Central memory CD8-positive, alpha-beta T cell (primary cell): ENCODE data around the gene CELF4.

Experiments used
- ATAC-seq: fragments of 150-1000 bp; cut with Tn5 transposase; replicated peaks from 2 replicates; pipeline ENCODE4 v1.10.0; 2022; ENCODE audit warnings: mild to moderate bottlenecking, moderate FRiP score, moderate number of reproducible peaks; ENCODE audit not compliant: poor library complexity, severe bottlenecking; ENCODE audit errors: extremely low read depth
- DNase-seq, 2 donors: peaks; one replicate each; pipeline ENCODE4 v3.0.0; 2021; ENCODE audit warnings: low spot score in 2 of 2
- H3K27ac Mint-ChIP-seq: one replicate; pipeline ENCODE4 v1.8.0; 2022; ENCODE audit warnings: low read depth, mild to moderate bottlenecking, moderate library complexity, mixed read lengths
- H3K27me3 Mint-ChIP-seq: one replicate; pipeline ENCODE4 v1.8.0; 2022; ENCODE audit warnings: mixed read lengths
- H3K36me3 Mint-ChIP-seq: one replicate; pipeline ENCODE4 v1.8.0; 2022; ENCODE audit warnings: mild to moderate bottlenecking, moderate library complexity, mixed read lengths; ENCODE audit not compliant: insufficient read depth
- H3K4me1 Mint-ChIP-seq: one replicate; pipeline ENCODE4 v1.8.0; 2022; ENCODE audit warnings: mixed read lengths
- H3K4me3 Mint-ChIP-seq: one replicate; pipeline ENCODE4 v1.8.0; 2022; ENCODE audit warnings: mild to moderate bottlenecking, moderate library complexity, mixed read lengths
- H3K9me3 Mint-ChIP-seq: one replicate; pipeline ENCODE4 v1.8.0; 2022; ENCODE audit warnings: mixed read lengths

Gene CELF4

GRCh38 chr18:37334631-37335408 lies 230.8 kb downstream of the CELF4 start:
- H3K27ac Mint-ChIP-seq, result no peak overlapping the region
- H3K27me3 Mint-ChIP-seq, result no peaks in the 10 kb centered on the region
- no peaks in the 10 kb centered on the region for H3K36me3 Mint-ChIP-seq
- ATAC-seq (no peak), DNase-seq (no peak)
- no peaks in the 10 kb centered on the region for H3K4me1 Mint-ChIP-seq
- H3K4me3 Mint-ChIP-seq, result no peak overlapping the region
- H3K9me3 Mint-ChIP-seq, result no peaks in the 10 kb centered on the region

GRCh38 chr18:37332628-37333420 lies 232.8 kb downstream of the CELF4 start:
- no peaks in the 10 kb centered on the region for H3K9me3 Mint-ChIP-seq
- DNase-seq, result no peak

GRCh38 chr18:37332219-37332618 lies 233.4 kb downstream of the CELF4 start:
- Mint-ChIP-seq H3K4me1 (no peaks in the 10 kb centered on the region), H3K27me3 (peaks cover 3% of the 10 kb centered on the region), H3K9me3 (no peaks in the 10 kb centered on the region), H3K4me3 (no peak overlapping the region), H3K27ac (no peak overlapping the region), H3K36me3 (no peaks in the 10 kb centered on the region)
- ATAC-seq (no peak), DNase-seq (no peak)

More at GRCh38 chr18:37332628-37333420, 232.8 kb downstream of the CELF4 start:
- no peak for ATAC-seq
- no peaks in the 10 kb centered on the region for H3K27me3 Mint-ChIP-seq
- no peak overlapping the region for H3K27ac Mint-ChIP-seq
- H3K4me3 Mint-ChIP-seq, result no peak overlapping the region
- H3K4me1 Mint-ChIP-seq, result no peaks in the 10 kb centered on the region
- no peaks in the 10 kb centered on the region for H3K36me3 Mint-ChIP-seq

GRCh38 chr18:37330173-37330572 lies 235.4 kb downstream of the CELF4 start:
- no peak for ATAC-seq
- no peak overlapping the region for H3K27ac Mint-ChIP-seq
- H3K27me3 Mint-ChIP-seq, result peaks cover 20% of the 10 kb centered on the region
- DNase-seq, result no peak
- H3K36me3 Mint-ChIP-seq, result no peaks in the 10 kb centered on the region
- H3K4me1 Mint-ChIP-seq, result no peaks in the 10 kb centered on the region
- H3K9me3 Mint-ChIP-seq, result no peaks in the 10 kb centered on the region
- H3K4me3 Mint-ChIP-seq, result no peak overlapping the region

- Mint-ChIP-seq H3K36me3 (no peaks in the 10 kb centered on the region), H3K4me3 (no peak overlapping the region), H3K4me1 (no peaks in the 10 kb centered on the region), H3K27ac (no peak overlapping the region), H3K27me3 (peaks cover 20% of the 10 kb centered on the region), H3K9me3 (no peaks in the 10 kb centered on the region)
- ATAC-seq (no peak), DNase-seq (no peak)
Measured at GRCh38 chr18:37328946-37329719, 236.5 kb downstream of the CELF4 start.

GRCh38 chr18:37327063-37327577 lies 238.5 kb downstream of the CELF4 start:
- no peaks in the 10 kb centered on the region for H3K36me3 Mint-ChIP-seq
- no peak overlapping the region for H3K4me3 Mint-ChIP-seq
- H3K9me3 Mint-ChIP-seq, result no peaks in the 10 kb centered on the region
- H3K4me1 Mint-ChIP-seq, result no peaks in the 10 kb centered on the region
- H3K27ac Mint-ChIP-seq, result no peak overlapping the region
- ATAC-seq (no peak), DNase-seq (no peak)
- peaks cover 20% of the 10 kb centered on the region for H3K27me3 Mint-ChIP-seq

GRCh38 chr18:37322492-37323035 lies 243.0 kb downstream of the CELF4 start:
- H3K27ac Mint-ChIP-seq, result no peak overlapping the region
- no peaks in the 10 kb centered on the region for H3K4me1 Mint-ChIP-seq
- no peaks in the 10 kb centered on the region for H3K9me3 Mint-ChIP-seq
- peaks cover 31% of the 10 kb centered on the region for H3K27me3 Mint-ChIP-seq
- no peak overlapping the region for H3K4me3 Mint-ChIP-seq
- ATAC-seq, result no peak
- no peaks in the 10 kb centered on the region for H3K36me3 Mint-ChIP-seq
- no peak for DNase-seq

GRCh38 chr18:37321582-37322491 lies 243.8 kb downstream of the CELF4 start:
- Mint-ChIP-seq H3K4me1 (no peaks in the 10 kb centered on the region), H3K27me3 (peaks cover 24% of the 10 kb centered on the region), H3K36me3 (no peaks in the 10 kb centered on the region), H3K27ac (no peak overlapping the region), H3K9me3 (no peaks in the 10 kb centered on the region), H3K4me3 (no peak overlapping the region)
- DNase-seq, result no peak
- no peak for ATAC-seq

- no peak overlapping the region for H3K27ac Mint-ChIP-seq
- no peaks in the 10 kb centered on the region for H3K4me1 Mint-ChIP-seq
- H3K36me3 Mint-ChIP-seq, result no peaks in the 10 kb centered on the region
- peaks cover 11% of the 10 kb centered on the region for H3K27me3 Mint-ChIP-seq
- DNase-seq (no peak), ATAC-seq (no peak)
- H3K9me3 Mint-ChIP-seq, result no peaks in the 10 kb centered on the region
- H3K4me3 Mint-ChIP-seq, result no peak overlapping the region
Measured at GRCh38 chr18:37320317-37320716, 245.3 kb downstream of the CELF4 start.

GRCh38 chr18:37318360-37319355 lies 246.9 kb downstream of the CELF4 start:
- H3K27ac Mint-ChIP-seq, result no peak overlapping the region
- DNase-seq, result no peak
- H3K4me3 Mint-ChIP-seq, result no peak overlapping the region
- H3K9me3 Mint-ChIP-seq, result no peaks in the 10 kb centered on the region
- no peaks in the 10 kb centered on the region for H3K4me1 Mint-ChIP-seq
- no peaks in the 10 kb centered on the region for H3K36me3 Mint-ChIP-seq
- peaks cover 11% of the 10 kb centered on the region for H3K27me3 Mint-ChIP-seq
- no peak for ATAC-seq

GRCh38 chr18:37317486-37317885 lies 248.1 kb downstream of the CELF4 start:
- DNase-seq (no peak), ATAC-seq (no peak)
- Mint-ChIP-seq H3K27me3 (peaks cover 11% of the 10 kb centered on the region), H3K27ac (no peak overlapping the region), H3K4me3 (no peak overlapping the region), H3K9me3 (no peaks in the 10 kb centered on the region), H3K4me1 (no peaks in the 10 kb centered on the region), H3K36me3 (no peaks in the 10 kb centered on the region)
